HFFc6 (cell line): Measurements from ENCODE around the gene PTGES. TPM values are rescaled to one million over a fixed set of nuclear protein-coding genes. Genes with fewer than 3 reads are reported as not detected.

Source experiments
- DNase-seq: peaks from one replicate; pipeline ENCODE4 v3.0.0-alpha.2; 2018
- H3K27ac Mint-ChIP-seq: 2 replicates; pipeline ENCODE4 v1.8.0; 2020; ENCODE audit warnings: mild to moderate bottlenecking, mixed read lengths
- H3K27me3 Mint-ChIP-seq: 2 replicates; pipeline ENCODE4 v1.8.0; 2021; ENCODE audit warnings: mild to moderate bottlenecking, moderate library complexity, mixed read lengths; ENCODE audit not compliant: insufficient read depth
- H3K36me3 Mint-ChIP-seq: 2 replicates; pipeline ENCODE4 v1.8.0; 2021; ENCODE audit warnings: low read depth, mixed read lengths
- H3K4me1 Mint-ChIP-seq: 2 replicates; pipeline ENCODE4 v1.8.0; 2020; ENCODE audit warnings: low read depth, mixed read lengths
- H3K4me3 Mint-ChIP-seq: 2 replicates; pipeline ENCODE4 v1.8.0; 2020; ENCODE audit warnings: mild to moderate bottlenecking, moderate library complexity, mixed read lengths
- H3K9me3 Mint-ChIP-seq: 2 replicates; pipeline ENCODE4 v1.8.0; 2020; ENCODE audit warnings: mild to moderate bottlenecking, mixed read lengths
- CTCF ChIP-seq: fragments of 200-600 bp; sonication (generic); IDR thresholded peaks from 2 replicates; pipeline ENCODE4 v1.5.0; 2021; ENCODE audit warnings: antibody characterized with exemption, mild to moderate bottlenecking
- total RNA-seq, 6 experiments: library from RNA; stranded (reverse); fragmentation: NEBNext Ultra II Directional; extraction: Animal tissue kit (Norgen Biotek cat#: 25700); gene quantifications; 2 replicates in 1 of 6; 3 replicates in 5 of 6; pipeline ENCODE4 v1.2.3, GENCODE V29; 2021

Gene PTGES
- total RNA-seq, 6 experiments from 2014 or later: 11.3 to 29.6 (median 26.0) TPM

DNA sequence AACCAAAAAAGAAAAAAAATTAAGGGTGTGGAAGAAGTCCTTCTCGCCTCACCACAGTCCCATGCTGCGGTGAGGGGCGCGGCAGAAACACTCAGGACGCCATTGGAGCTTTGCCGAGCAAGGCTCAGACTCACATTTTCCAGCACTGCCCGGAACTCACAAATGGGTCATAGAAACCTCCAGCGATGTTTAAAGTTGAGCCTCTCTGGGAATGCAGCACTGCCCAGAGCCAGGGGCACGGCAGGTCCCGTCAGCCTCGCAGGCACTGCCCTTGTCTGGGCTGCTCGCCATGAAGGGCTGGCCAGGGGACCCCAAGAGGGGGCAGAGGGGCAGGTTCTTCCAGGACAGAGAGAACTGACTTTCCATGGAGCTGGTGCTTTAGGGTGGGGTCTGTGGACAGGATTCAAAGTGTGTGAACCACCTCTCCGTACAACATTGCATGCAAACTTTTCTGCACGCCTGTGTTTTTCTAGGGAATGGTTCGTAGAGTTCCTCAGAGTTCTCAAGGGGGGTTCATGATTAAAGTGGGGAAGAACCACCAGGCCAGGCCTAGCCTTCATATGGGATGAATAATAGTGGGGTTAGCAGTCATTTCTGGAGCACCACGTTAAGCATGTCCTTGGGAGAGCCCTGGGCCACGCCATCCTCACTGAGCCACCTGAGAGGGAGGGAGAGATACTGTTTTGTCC is 49.0 kb downstream of the PTGES start:
- H3K4me3 Mint-ChIP-seq: peak overlapping the region; percentile 76
- DNase-seq: peak; percentile 69
- no peaks in the 10 kb centered on the region for H3K9me3 Mint-ChIP-seq
- H3K36me3 Mint-ChIP-seq: peaks cover 14% of the 10 kb centered on the region
- no peak for TF ChIP-seq CTCF
- H3K4me1 Mint-ChIP-seq: peaks cover 70% of the 10 kb centered on the region
- H3K27me3 Mint-ChIP-seq: no peaks in the 10 kb centered on the region; the same call in 1 of the 2 replicates
- peak overlapping the region; percentile 98 for H3K27ac Mint-ChIP-seq

- Mint-ChIP-seq H3K4me1 (peaks cover 70% of the 10 kb centered on the region), H3K27ac (peak overlapping the region; percentile 98), H3K9me3 (no peaks in the 10 kb centered on the region), H3K36me3 (peaks cover 14% of the 10 kb centered on the region), H3K27me3 (no peaks in the 10 kb centered on the region; the same call in 1 of the 2 replicates), H3K4me3 (peak overlapping the region; percentile 76)
- DNase-seq: peak; percentile 86
- no peak for TF ChIP-seq CTCF
These were observed 50.0 kb downstream of the PTGES start for GRCh38 chr9:129702589-129703520.

DNA sequence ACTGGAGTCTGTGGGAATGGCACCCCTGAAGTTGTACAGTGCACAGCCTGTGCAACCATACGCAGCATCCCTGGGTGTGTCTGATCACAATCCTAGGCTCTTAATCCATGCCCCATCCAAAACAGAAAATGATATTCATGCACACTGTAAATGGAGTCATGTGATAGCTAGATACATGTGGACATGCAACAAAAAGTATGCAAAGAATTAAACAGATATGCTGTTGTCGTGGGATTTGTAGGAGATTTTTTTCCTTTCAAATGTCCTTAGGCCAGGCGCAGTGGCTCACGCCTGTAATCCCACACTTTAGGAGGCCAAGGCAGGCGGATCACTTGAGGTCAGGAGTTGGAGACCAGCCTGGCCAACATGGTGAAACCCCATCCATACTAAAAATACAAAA is 51.3 kb downstream of the PTGES start:
- TF ChIP-seq CTCF: no peak
- Mint-ChIP-seq H3K36me3 (peaks cover 14% of the 10 kb centered on the region), H3K4me3 (peak overlapping the region; percentile 26; the same call in 1 of the 2 replicates), H3K4me1 (peaks cover 69% of the 10 kb centered on the region), H3K9me3 (no peaks in the 10 kb centered on the region), H3K27me3 (peaks cover 4% of the 10 kb centered on the region; the same call in 1 of the 2 replicates), H3K27ac (peak overlapping the region; percentile 59)
- DNase-seq: no peak

DNA sequence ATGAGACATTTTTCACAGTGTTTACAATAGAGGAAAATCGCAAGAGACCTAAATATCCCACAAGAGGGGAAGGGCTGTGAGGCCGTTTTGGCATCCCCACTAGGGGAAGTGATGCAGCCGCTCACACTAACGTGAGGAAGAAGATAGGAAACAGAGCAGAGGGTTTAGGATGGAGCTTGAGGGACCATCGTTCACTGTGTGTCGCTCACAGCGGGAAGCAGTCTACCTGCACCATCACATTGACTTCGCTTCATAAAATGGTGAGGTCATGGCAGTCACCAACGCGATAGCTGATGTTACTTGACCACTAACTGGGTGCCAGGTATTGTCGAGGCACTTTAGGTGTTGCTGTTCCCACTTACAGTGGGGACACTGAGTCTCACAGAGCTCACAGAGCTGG is 51.8 kb downstream of the PTGES start:
- Mint-ChIP-seq H3K4me3 (no peak overlapping the region), H3K27ac (peak overlapping the region; percentile 59; the same call in 1 of the 2 replicates), H3K27me3 (peaks cover 4% of the 10 kb centered on the region; the same call in 1 of the 2 replicates), H3K36me3 (peaks cover 14% of the 10 kb centered on the region), H3K4me1 (peaks cover 69% of the 10 kb centered on the region), H3K9me3 (no peaks in the 10 kb centered on the region)
- no peak for DNase-seq
- no peak for TF ChIP-seq CTCF

- TF ChIP-seq CTCF: no peak
- H3K27me3 Mint-ChIP-seq: peaks cover 4% of the 10 kb centered on the region; the same call in 1 of the 2 replicates
- H3K4me1 Mint-ChIP-seq: peaks cover 79% of the 10 kb centered on the region
- peak overlapping the region; percentile 97 for H3K27ac Mint-ChIP-seq
- H3K9me3 Mint-ChIP-seq: no peaks in the 10 kb centered on the region
- peak overlapping the region; percentile 77 for H3K4me3 Mint-ChIP-seq
- DNase-seq: peak; percentile 39
- H3K36me3 Mint-ChIP-seq: peaks cover 21% of the 10 kb centered on the region
These were observed 54.5 kb downstream of the PTGES start for GRCh38 chr9:129698254-129698757.
